Ramos (cell line): Measurements from ENCODE around the gene MMP14.
"Not testable (repeated sequence)": the region's sequence is repeated elsewhere in the genome, so short reads cannot be mapped to it uniquely, and the experiment has no call there.

Experiments used
- in situ Hi-C: fragments of 300-500 bp; cut with MboI; formaldehyde crosslinking; loops from one replicate; pipeline ENCODE4 v1.14.3; 2022; ENCODE audit warnings: low sequenced_read_pairs; ENCODE audit not compliant: unreplicated experiment

Gene MMP14

GRCh38 chr14:22813145-22813544, 23.2 kb upstream of the MMP14 start:
- in situ Hi-C loops, result no loop called here

- in situ Hi-C loops, result no loop called here
Measured at GRCh38 chr14:22814373-22814772, 22.0 kb upstream of the MMP14 start.

- in situ Hi-C loops, result no loop called here
Measured at GRCh38 chr14:22814941-22815713, 21.3 kb upstream of the MMP14 start, which contains the start of gene SLC7A7. Gene SLC7A7 (minus strand): TSS chr14:22815435. CDS start chr14:22813398, 2,037 bp downstream.

GRCh38 chr14:22819151-22819988, 17.0 kb upstream of the MMP14 start:
- in situ Hi-C loops, result no loop called here

- in situ Hi-C loops, result no loop called here
Measured at GRCh38 chr14:22820731-22821130, 15.7 kb upstream of the MMP14 start.

GRCh38 chr14:22821193-22822015, 15.0 kb upstream of the MMP14 start:
- in situ Hi-C loops, result no loop called here

GRCh38 chr14:22822016-22822570, 14.3 kb upstream of the MMP14 start:
- in situ Hi-C loops, result no loop called here

GRCh38 chr14:22822571-22823098, 13.8 kb upstream of the MMP14 start:
- in situ Hi-C loops, result no loop called here

DNA sequence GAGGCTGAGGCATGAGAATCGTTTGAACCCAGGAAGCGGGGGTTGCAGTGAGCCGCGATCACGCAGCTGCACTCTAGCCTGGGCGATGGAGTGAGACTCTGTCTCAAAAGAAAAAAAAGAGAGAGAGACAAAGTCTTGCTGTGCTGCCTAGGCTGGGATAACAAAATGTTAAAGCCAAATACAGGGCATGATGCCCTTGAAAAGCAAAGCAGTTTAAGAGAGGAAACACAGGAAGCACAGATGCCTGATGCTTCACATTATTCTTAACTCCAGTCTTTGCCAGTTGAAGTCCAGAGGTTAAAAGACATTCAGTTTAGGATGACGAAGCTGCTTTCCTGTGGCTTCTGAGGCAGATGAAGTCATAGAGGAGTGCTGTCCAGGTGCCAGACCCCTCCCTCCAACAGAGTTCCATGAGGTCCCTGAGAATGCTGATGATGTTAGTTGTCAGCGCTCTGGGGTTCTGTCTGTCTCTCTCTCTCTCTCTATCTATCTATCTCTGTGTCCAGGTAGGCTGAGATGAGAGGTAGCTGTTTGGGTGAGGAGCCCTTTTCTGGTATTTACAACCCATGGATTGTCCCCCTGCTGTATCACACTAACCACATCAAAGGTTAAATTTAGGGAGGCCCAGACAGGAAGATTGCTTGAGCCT, 11.6 kb upstream of the MMP14 start:
- in situ Hi-C loops, result no loop called here

- in situ Hi-C loops, result not testable (repeated sequence)
Measured at GRCh38 chr14:22829076-22829660, 7.2 kb upstream of the MMP14 start.

DNA sequence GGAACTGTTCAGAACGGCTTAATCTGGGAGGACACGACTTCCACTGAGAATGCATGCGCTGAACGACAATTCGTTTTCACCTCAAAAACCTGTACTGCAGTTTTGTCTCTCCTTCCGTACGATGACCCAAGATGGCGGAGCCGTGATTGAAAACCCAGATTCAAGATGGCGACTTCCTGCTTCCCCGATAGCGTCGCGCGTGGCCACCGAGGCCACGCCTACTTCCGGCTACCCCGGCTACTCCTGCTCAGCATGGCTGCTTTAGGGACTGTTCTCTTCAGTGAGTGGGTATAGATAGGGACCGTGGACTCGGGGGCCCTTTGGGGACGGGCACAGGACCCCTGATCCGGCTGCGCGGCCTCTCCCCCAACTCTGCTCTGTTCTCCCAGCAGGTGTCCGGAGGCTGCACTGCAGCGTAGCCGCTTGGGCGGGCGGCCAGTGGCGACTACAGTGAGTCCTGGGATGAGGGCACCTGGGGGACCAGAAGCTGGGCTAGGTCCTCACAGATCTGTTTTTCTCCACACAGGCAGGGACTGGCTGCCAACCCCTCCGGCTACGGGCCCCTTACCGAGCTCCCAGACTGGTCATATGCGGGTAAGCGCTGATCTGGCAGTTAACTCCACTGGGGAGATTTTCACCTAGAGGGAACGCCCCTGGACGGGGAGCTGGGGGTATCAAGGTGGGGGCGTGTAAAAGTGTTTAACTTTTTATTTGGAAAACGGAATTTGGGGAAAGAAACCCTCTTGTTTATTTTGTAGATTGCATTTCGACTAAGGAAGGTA, 6.5 kb upstream of the MMP14 start, which contains the start of gene MRPL52:
Gene MRPL52, plus strand, starts transcription at position 227 of the 782 bp plus-strand sequence. Its CDS starts 26 bp downstream, at position 253.
- in situ Hi-C loops, result no loop called here

- in situ Hi-C loops, result no loop called here
Measured at GRCh38 chr14:22830443-22831010, 5.9 kb upstream of the MMP14 start.

- in situ Hi-C loops, result no loop called here
Measured at GRCh38 chr14:22835505-22835904, 880 bp upstream of the MMP14 start.

DNA sequence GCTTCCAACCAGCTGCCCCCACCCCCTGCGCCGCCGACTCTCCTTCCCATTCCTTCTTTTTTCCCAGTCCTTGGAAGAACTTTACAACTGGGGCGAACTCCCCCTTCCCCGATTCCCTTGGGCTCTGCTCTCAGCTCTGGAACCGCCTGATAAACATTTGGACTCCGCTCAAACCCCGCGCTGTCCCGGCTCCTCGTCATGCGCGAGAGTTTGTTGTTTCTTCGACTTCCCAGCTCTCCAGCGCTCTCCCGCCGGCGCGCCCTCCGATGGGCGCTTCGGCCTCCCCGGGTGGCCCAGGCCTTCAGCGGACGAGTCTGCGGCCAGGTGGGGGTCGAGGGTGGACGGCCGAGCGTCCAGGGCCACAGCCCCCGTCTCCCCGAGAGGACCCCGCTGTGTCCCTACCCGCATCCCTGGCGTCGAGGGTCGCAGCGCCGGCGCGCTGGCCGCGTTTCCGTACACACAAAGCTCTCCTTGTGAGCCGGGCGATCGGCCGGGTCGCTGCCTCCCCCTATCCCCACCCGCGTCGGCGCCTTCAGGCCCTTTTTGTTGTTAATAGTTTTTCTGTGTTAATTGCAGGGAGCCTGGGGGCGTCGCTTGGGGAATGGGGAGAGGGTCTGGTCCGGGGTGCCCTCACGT, 847 bp downstream of the MMP14 start:
- in situ Hi-C loops, result no loop called here

GRCh38 chr14:22837750-22838538, 1.6 kb downstream of the MMP14 start:
- in situ Hi-C loops, result no loop called here

DNA sequence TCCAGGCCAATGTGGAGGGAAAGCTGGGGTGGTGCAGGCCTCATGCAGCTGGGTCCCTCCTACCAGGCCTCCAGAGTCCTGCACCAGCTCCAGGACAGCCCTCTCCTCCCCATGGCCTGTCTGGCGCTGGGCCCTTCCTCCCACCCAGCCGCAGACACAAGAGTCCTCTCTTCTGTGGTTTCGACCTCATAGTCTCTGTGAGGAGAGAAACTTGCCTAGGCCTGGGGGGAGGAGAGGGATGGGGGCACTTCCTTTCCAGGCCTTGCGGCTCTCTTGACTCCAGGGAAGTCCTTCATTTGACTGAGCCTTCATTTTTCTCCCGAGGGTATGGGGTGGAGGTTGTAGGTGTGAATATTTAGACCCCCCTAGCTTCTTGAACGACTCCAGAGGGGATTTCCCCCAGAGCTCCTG, 2.3 kb downstream of the MMP14 start:
- in situ Hi-C loops, result no loop called here
